H1 (cell line): Measurements from ENCODE around the gene HTRA2. TPM values are rescaled to one million over a fixed set of nuclear protein-coding genes. Genes with fewer than 3 reads are reported as not detected.

Experiments used
- BRCA1 ChIP-seq: IDR thresholded peaks from 2 replicates; pipeline ENCODE4 v1.6.1; 2012; ENCODE audit warnings: low read depth, low read length, improper control_type of control experiment
- CEBPB ChIP-seq: IDR thresholded peaks from 2 replicates; pipeline ENCODE4 v1.6.1; 2012; ENCODE audit warnings: low read depth, low read length
- CREB1 ChIP-seq: IDR thresholded peaks from 2 replicates; pipeline ENCODE4 v1.6.1; 2012; ENCODE audit warnings: inconsistent platforms
- EGR1 ChIP-seq: IDR thresholded peaks from 2 replicates; pipeline ENCODE4 v1.6.1; 2011; ENCODE audit warnings: low read depth, low read length, borderline replicate concordance
- FOSL1 ChIP-seq: IDR thresholded peaks from 2 replicates; pipeline ENCODE4 v1.6.1; 2011; ENCODE audit warnings: mild to moderate bottlenecking, low read depth, low read length, moderate library complexity; ENCODE audit not compliant: insufficient read depth
- HDAC6 ChIP-seq: IDR thresholded peaks from one replicate; pipeline ENCODE4 v1.7.1; 2012; ENCODE audit warnings: low read depth, mild to moderate bottlenecking, inconsistent platforms, low read length, moderate library complexity
- JUND ChIP-seq: IDR thresholded peaks from 2 replicates; pipeline ENCODE4 v1.6.1; 2011; ENCODE audit warnings: mild to moderate bottlenecking, improper control_type of control experiment, low read length
- KDM1A ChIP-seq: fragments of 200-600, 300-600 bp; sonication (generic); IDR thresholded peaks from 2 replicates; pipeline ENCODE4 v1.7.1; 2016; ENCODE audit warnings: mild to moderate bottlenecking, low read length, borderline replicate concordance
- NANOG ChIP-seq: IDR thresholded peaks from 2 replicates; pipeline ENCODE4 v1.6.1; 2011; ENCODE audit warnings: low read length, low read depth, mild to moderate bottlenecking, inconsistent platforms; ENCODE audit not compliant: insufficient read depth, poor library complexity, severe bottlenecking
- NRF1 ChIP-seq: IDR thresholded peaks from 2 replicates; pipeline ENCODE4 v1.6.1; 2011; ENCODE audit warnings: mild to moderate bottlenecking, low read depth, low read length, improper control_type of control experiment
- PHF8 ChIP-seq: fragments of 200-600 bp; sonication (generic); conservative IDR thresholded peaks from 2 replicates; pipeline ENCODE4 v1.7.1; 2012; ENCODE audit warnings: low read depth, mild to moderate bottlenecking, inconsistent platforms, low read length, moderate library complexity
- POLR2AphosphoS5 ChIP-seq: IDR thresholded peaks from 2 replicates; pipeline ENCODE4 v1.6.1; 2011; ENCODE audit warnings: low read depth, low read length
- POU5F1 ChIP-seq: IDR thresholded peaks from 2 replicates; pipeline ENCODE4 v1.6.1; 2011; ENCODE audit warnings: low read depth, mild to moderate bottlenecking, low read length, moderate library complexity
- RFX5 ChIP-seq: IDR thresholded peaks from 2 replicates; pipeline ENCODE4 v1.6.1; 2011; ENCODE audit warnings: low read depth, low read length, improper control_type of control experiment, borderline replicate concordance
- SIN3A ChIP-seq, 2 experiments: IDR thresholded peaks in 1 of 2; conservative IDR thresholded peaks in 1 of 2; 2 replicates each; pipeline ENCODE4 v1.6.1; 2011 to 2012; ENCODE audit warnings: low read length in 2 of 2, improper control_type of control experiment in 1 of 2, low read depth in 1 of 2, mild to moderate bottlenecking in 1 of 2
- SIRT6 ChIP-seq: IDR thresholded peaks from one replicate; pipeline ENCODE4 v1.7.1; 2012; ENCODE audit warnings: low read length, inconsistent platforms
- SP1 ChIP-seq: IDR thresholded peaks from 2 replicates; pipeline ENCODE4 v1.6.1; 2011; ENCODE audit warnings: low read depth, low read length
- SP4 ChIP-seq: IDR thresholded peaks from 2 replicates; pipeline ENCODE4 v1.6.1; 2012; ENCODE audit warnings: low read length, inconsistent platforms
- SUZ12 ChIP-seq: fragments of 200-600 bp; sonication (generic); IDR thresholded peaks from 2 replicates; pipeline ENCODE4 v1.6.1; 2012; ENCODE audit warnings: mild to moderate bottlenecking, inconsistent platforms, low read length, moderate library complexity, mixed read lengths
- TBP ChIP-seq: IDR thresholded peaks from 2 replicates; pipeline ENCODE4 v1.6.1; 2011; ENCODE audit warnings: low read depth, low read length, improper control_type of control experiment
- ZNF274 ChIP-seq: IDR thresholded peaks from 2 replicates; pipeline ENCODE4 v1.7.0; 2012; ENCODE audit warnings: low read length, borderline replicate concordance; ENCODE audit errors: extremely low read depth
- polyA plus RNA-seq, 7 experiments: library from polyadenylated mRNA; depleted of rRNA in 3 of 7; stranded (reverse) in 5 of 7; unstranded in 2 of 7; fragments of >200 nt in 5 of 7; fragments of 200-250 nt in 2 of 7; gene quantifications; 1 replicate in 5 of 7; 2 replicates in 1 of 7; 4 replicates in 1 of 7; pipeline versions ENCODE4 v1.2.1 to v1.2.3, GENCODE V29; 2011 to 2013; ENCODE audit warnings: missing spikeins in 2 of 7, mixed read lengths in 2 of 7
- total RNA-seq: library from RNA; stranded (reverse); fragmentation: NEBNext Ultra II Directional; extraction: Animal tissue kit (Norgen Biotek cat#: 25700); gene quantifications from 2 replicates; pipeline ENCODE4 v1.2.1, GENCODE V29; 2021
- TF ChIP-seq, protein P1 (sequence below): IDR thresholded peaks from 2 replicates; pipeline ENCODE4 v1.6.1; 2012; ENCODE audit warnings: low read length, inconsistent platforms
- TF ChIP-seq, protein P2 (sequence below): IDR thresholded peaks from 2 replicates; pipeline ENCODE4 v1.6.1; 2011; ENCODE audit warnings: low read length, improper control_type of control experiment

Gene HTRA2
- total and polyA plus RNA-seq, 2 of the 8 experiments (the other 6 are each of a cell fraction or from before 2014, with no cell fraction given) = 21.6 to 37.6 TPM

DNA sequence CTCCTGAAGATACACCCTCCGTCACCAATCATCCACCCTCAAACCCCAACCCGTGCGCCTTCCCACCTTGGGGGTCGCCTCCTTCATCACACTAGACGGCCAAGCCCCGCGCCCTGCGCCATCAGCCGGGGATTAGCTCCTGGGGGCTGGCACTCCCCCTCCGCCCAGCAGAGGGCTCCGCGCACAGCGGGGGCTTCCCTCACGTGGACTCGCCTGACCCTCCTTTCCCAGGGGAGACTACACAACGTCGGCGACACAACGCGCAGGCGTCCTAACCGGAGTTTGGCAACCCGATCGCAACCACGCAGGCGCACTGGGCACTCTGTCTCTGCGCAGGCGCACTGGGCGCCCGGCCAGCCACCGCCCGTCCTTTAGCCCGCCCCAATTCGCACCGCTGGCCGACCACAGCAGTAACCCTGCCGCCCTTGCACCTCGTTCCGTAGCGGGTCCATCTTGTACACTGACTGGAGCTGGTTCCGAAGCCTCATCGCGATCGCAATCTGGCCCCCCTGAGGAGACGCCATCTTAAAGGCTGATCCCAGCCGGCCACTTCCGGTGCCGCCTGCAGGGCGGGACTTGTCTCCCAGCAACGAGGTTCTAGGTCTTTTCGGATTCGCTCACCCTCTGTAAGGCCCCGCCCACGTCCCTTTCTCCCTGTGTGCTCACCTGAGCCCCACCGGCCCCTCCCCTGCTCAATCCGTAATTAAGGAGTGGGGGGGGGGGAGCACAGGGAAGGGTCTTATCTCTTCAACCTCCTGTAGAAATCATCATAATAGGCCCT, 22.4 kb upstream of the HTRA2 start, which contains the start of gene PCGF1 (continued):
- TF ChIP-seq TBP = peak; percentile 35
- no peak for TF ChIP-seq KDM1A
- TF ChIP-seq EGR1 = no peak
- TF ChIP-seq JUND = no peak
- TF ChIP-seq SIRT6 = no peak
- TF ChIP-seq, protein P1, sequence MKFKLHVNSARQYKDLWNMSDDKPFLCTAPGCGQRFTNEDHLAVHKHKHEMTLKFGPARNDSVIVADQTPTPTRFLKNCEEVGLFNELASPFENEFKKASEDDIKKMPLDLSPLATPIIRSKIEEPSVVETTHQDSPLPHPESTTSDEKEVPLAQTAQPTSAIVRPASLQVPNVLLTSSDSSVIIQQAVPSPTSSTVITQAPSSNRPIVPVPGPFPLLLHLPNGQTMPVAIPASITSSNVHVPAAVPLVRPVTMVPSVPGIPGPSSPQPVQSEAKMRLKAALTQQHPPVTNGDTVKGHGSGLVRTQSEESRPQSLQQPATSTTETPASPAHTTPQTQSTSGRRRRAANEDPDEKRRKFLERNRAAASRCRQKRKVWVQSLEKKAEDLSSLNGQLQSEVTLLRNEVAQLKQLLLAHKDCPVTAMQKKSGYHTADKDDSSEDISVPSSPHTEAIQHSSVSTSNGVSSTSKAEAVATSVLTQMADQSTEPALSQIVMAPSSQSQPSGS = no peak
- TF ChIP-seq SP1 = peak; percentile 65; the same call in 1 of the 2 replicates
- TF ChIP-seq ZNF274 = no peak
- peak; percentile 59 for TF ChIP-seq CEBPB
- no peak for TF ChIP-seq FOSL1
- no peak for TF ChIP-seq SUZ12
- TF ChIP-seq POU5F1 = no peak
- TF ChIP-seq, protein P2, sequence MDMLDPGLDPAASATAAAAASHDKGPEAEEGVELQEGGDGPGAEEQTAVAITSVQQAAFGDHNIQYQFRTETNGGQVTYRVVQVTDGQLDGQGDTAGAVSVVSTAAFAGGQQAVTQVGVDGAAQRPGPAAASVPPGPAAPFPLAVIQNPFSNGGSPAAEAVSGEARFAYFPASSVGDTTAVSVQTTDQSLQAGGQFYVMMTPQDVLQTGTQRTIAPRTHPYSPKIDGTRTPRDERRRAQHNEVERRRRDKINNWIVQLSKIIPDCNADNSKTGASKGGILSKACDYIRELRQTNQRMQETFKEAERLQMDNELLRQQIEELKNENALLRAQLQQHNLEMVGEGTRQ = peak; percentile 72
- 0 out of 2 replicates have a peak, but pooled peaks have one; percentile 52 for TF ChIP-seq POLR2AphosphoS5
- no peak; the same call in 1 of the 2 replicates for TF ChIP-seq SP4
- TF ChIP-seq CREB1 = peak; percentile 68
- TF ChIP-seq NRF1 = peak; percentile 95
- peak in 1 of 2 experiments; percentile 71; a peak in 2 of 4 replicates for TF ChIP-seq SIN3A (conservative IDR thresholded peaks at IDR 0.05 in 1 of 2, IDR thresholded peaks at IDR 0.05 in 1 of 2; ENCODE audit: low read depth in 1 of 2, low read length in 2 of 2)
- TF ChIP-seq HDAC6 = no peak
- no peak for TF ChIP-seq NANOG
- TF ChIP-seq PHF8 = peak; percentile 92
- no peak for TF ChIP-seq RFX5
- no peak for TF ChIP-seq BRCA1
